SU-DHL-6 (cell line): Measurements from ENCODE around the gene COA8.

Source experiments
- EZH2phosphoT487 ChIP-seq: fragments of 200-600 bp; sonication (generic), shearing (Covaris generic); conservative IDR thresholded peaks from 2 replicates; pipeline ENCODE4 v1.6.1; 2018; ENCODE audit warnings: mild to moderate bottlenecking, antibody characterized with exemption, low read length, moderate library complexity, mixed read lengths
- TF ChIP-seq, protein P1 (sequence below): fragments of 200-600 bp; sonication (generic); IDR thresholded peaks from one replicate; pipeline ENCODE4 v1.5.1; 2017; ENCODE audit warnings: antibody characterized with exemption, mild to moderate bottlenecking, low read length, moderate library complexity; ENCODE audit not compliant: insufficient read depth, poor library complexity, severe bottlenecking

DNA sequence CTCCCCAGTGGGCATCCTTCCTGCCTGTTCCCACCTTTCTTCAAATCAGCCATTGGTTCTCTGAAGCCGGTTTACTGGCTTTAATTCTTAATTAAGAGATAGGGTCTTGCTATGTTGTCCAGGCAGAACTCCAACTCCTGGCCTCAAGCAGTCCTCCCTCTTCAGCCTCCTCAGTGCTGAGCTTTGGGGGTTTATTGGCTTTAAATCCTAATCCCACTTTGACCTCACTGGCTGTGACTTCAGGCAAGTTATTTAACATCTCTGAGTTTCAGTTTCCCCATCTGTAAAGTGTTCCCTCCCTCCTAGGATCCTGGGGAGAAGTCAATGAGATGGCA is 35.9 kb upstream of the COA8 start:
- TF ChIP-seq, protein P1, sequence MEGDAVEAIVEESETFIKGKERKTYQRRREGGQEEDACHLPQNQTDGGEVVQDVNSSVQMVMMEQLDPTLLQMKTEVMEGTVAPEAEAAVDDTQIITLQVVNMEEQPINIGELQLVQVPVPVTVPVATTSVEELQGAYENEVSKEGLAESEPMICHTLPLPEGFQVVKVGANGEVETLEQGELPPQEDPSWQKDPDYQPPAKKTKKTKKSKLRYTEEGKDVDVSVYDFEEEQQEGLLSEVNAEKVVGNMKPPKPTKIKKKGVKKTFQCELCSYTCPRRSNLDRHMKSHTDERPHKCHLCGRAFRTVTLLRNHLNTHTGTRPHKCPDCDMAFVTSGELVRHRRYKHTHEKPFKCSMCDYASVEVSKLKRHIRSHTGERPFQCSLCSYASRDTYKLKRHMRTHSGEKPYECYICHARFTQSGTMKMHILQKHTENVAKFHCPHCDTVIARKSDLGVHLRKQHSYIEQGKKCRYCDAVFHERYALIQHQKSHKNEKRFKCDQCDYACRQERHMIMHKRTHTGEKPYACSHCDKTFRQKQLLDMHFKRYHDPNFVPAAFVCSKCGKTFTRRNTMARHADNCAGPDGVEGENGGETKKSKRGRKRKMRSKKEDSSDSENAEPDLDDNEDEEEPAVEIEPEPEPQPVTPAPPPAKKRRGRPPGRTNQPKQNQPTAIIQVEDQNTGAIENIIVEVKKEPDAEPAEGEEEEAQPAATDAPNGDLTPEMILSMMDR: no peak
- TF ChIP-seq EZH2phosphoT487: no peak
